ENCODE results near the gene ARHGEF9. TPM values are rescaled to one million over a fixed set of nuclear protein-coding genes. Genes with fewer than 3 reads are reported as not detected.
"Not testable (repeated sequence)": the region's sequence is repeated elsewhere in the genome, so short reads cannot be mapped to it uniquely, and the experiment has no call there.

ARHGEF9 gene
- total RNA-seq, 2 donors from 2014 or later: 29.3 to 40.8 TPM

DNA sequence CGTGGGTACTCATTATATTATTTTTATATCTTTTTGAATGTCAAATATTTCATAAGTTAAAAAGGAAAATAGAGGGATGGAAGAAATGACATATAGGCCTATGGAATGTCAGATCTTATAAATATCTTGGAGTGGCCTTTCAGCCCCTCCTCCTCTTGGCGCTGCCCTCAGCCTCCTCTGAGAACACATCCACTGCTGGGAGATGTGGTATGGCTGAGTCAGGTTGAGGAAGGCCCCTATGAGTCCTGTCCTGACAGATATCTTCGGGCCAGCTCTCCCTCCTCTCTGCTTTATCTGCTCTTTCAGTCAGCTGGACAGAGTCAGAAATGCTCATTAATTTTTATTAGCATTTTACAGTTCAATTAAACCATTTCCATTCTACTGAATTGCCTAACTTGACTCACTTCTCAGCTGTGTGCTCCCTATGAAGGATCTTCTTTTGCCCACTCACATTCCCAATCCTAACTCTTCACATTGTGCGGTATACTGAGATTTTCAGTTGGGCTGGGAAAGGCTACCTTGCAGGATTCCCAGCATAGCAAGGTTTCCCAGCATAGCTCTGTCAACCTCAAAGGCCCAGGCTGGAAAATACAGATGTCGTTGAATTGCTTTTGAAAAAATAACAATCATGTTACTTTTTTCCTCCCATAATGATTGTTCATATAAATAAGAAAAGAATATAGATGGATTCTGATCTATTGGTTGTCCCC lies 128.0 kb downstream of the ARHGEF9 start:
- no peak overlapping the region for H3K4me3 ChIP-seq
- no peaks in the 10 kb centered on the region for H3K9me3 ChIP-seq
- H3K27me3 ChIP-seq: no peaks in the 10 kb centered on the region
- intact Hi-C loops (cut with DNase I): no loop called here
- H3K9ac ChIP-seq (ENCODE audit: low read depth in 2 of 2, low read length in 2 of 2): no peak overlapping the region
- no peaks in the 10 kb centered on the region for H3K4me1 ChIP-seq
- TF ChIP-seq CTCF (IDR thresholded peaks at IDR 0.05): no peak
- H3K27ac ChIP-seq: no peak overlapping the region
- no peaks in the 10 kb centered on the region for H3K36me3 ChIP-seq
- no peak for DNase-seq

- H3K4me1 ChIP-seq: no peaks in the 10 kb centered on the region
- H3K27ac ChIP-seq: no peak overlapping the region
- intact Hi-C loops (cut with DNase I): no loop called here
- no peak overlapping the region for H3K4me3 ChIP-seq
- no peaks in the 10 kb centered on the region for H3K9me3 ChIP-seq
- TF ChIP-seq CTCF (IDR thresholded peaks at IDR 0.05): no peak
- no peak overlapping the region for H3K9ac ChIP-seq (ENCODE audit: low read depth in 2 of 2, low read length in 2 of 2)
- DNase-seq: no peak
- no peaks in the 10 kb centered on the region for H3K27me3 ChIP-seq
- H3K36me3 ChIP-seq: no peaks in the 10 kb centered on the region
Observed at GRCh38 chrX:63652086-63652765, 132.8 kb downstream of the ARHGEF9 start.

- intact Hi-C loops (cut with DNase I); H3K9ac ChIP-seq (ENCODE audit: low read depth in 2 of 2, low read length in 2 of 2): not testable (repeated sequence)
Observed at GRCh38 chrX:63645748-63646147, 139.3 kb downstream of the ARHGEF9 start.

DNA sequence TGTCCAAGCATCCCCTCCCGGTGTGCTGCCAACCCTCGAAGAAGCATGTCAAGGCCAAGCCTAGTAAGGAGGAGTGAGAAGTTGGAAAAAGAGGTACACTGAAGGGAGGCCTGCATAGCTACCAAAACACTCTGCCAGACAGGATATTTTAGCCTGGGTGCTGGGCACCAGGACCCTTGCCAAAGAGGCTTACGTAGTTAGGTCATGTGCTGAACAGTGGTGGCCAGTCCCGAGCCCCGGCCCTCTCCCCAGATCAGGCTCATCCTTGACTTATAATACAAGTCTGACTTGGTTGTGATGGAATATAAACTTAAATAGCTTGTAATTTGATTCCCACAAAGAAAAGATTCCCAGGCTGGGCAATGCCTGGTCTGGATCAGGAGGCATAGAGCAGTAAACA lies 149.3 kb downstream of the ARHGEF9 start:
- H3K27me3 ChIP-seq: no peaks in the 10 kb centered on the region
- no peaks in the 10 kb centered on the region for H3K36me3 ChIP-seq
- no peaks in the 10 kb centered on the region for H3K9me3 ChIP-seq
- no peak overlapping the region for H3K4me3 ChIP-seq
- no peaks in the 10 kb centered on the region for H3K4me1 ChIP-seq
- H3K27ac ChIP-seq: no peak overlapping the region
- intact Hi-C loops (cut with DNase I): no loop called here
- no peak for TF ChIP-seq CTCF (IDR thresholded peaks at IDR 0.05)
- DNase-seq: no peak
- no peak overlapping the region for H3K9ac ChIP-seq (ENCODE audit: low read depth in 2 of 2, low read length in 2 of 2)

More at GRCh38 chrX:63645748-63646147, 139.3 kb downstream of the ARHGEF9 start:
- not testable (repeated sequence) for H3K36me3 ChIP-seq, H3K27me3 ChIP-seq, DNase-seq, H3K27ac ChIP-seq, H3K4me1 ChIP-seq, H3K9me3 ChIP-seq, H3K4me3 ChIP-seq

- no peak overlapping the region for H3K4me3 ChIP-seq
Observed at GRCh38 chrX:63613531-63614028, 171.4 kb downstream of the ARHGEF9 start.

More at GRCh38 chrX:63613531-63614028, 171.4 kb downstream of the ARHGEF9 start:
- Histone ChIP-seq H3K36me3 (no peaks in the 10 kb centered on the region), H3K9me3 (no peaks in the 10 kb centered on the region), H3K4me1 (no peaks in the 10 kb centered on the region), H3K27me3 (no peaks in the 10 kb centered on the region), H3K27ac (no peak overlapping the region), H3K9ac (ENCODE audit: low read depth in 2 of 2, low read length in 2 of 2) (no peak overlapping the region)
- intact Hi-C loops (cut with DNase I): no loop called here
- TF ChIP-seq CTCF (IDR thresholded peaks at IDR 0.05): no peak
- no peak for DNase-seq
